GM21390 (cell line): ENCODE results near the gene PI4KA.
"Not testable (repeated sequence)": the region's sequence is repeated elsewhere in the genome, so short reads cannot be mapped to it uniquely, and the experiment has no call there.

Experiments used
- ATAC-seq: cut with Tn5 transposase; IDR thresholded peaks from one replicate; pipeline ENCODE4 v1.9.1; 2021; ENCODE audit not compliant: unreplicated experiment

Gene PI4KA

DNA sequence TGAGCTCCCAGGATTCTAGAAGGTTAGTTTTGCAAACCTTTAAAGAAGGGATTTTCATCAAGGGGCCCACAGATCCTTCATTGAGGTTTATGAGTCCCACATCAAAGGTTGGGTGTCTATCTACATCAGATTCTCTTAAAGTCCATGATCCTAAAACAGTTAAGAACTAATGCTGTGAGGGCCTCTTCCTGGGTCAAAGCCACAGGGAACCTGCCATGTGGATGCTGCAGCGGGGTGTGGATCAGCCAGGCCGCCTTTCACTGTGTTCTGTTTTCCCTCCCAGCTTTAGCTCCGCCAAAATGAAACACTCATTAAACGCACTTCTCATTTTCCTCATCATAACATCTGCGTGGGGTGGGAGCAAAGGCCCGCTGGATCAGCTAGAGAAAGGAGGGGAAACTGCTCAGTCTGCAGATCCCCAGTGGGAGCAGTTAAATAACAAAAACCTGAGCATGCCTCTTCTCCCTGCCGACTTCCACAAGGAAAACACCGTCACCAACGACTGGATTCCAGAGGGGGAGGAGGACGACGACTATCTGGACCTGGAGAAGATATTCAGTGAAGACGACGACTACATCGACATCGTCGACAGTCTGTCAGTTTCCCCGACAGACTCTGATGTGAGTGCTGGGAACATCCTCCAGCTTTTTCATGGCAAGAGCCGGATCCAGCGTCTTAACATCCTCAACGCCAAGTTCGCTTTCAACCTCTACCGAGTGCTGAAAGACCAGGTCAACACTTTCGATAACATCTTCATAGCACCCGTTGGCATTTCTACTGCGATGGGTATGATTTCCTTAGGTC lies 79.4 kb downstream of the PI4KA start:
- ATAC-seq, result no peak

DNA sequence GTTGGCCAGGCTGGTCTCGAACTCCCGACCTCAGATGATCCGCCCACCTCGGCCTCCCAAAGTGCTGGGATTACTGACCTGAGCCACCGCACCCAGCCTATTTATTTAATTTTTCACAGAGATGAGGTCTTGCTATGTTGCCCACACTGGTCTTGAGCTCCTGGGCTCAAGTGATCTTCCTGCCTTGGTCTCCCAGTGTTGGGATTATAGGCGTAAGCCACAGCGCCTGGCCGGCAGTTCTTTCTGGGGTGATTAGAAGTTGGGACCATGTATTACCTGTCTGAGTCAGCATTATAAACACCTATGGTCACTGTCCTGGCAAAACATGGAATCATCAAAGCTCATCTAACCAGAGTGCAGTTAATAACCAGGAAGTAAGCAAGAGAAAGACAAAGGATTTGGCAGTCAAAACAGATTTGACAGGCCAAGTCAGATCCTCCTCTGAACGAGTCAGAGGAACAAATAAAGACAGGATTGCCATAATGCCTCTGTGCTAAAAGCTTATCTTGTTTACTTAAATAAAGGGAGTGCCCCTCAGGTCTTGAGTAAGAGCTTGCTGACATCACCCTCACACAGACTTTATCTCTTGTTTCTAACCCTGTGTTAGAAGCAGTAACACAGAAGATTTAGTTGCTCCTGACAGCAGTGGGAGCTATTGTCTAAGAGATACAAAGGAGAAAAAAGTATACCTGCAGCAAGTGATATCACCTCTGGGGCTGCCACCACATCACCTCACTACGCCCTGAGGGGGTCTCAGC lies 81.0 kb downstream of the PI4KA start:
- ATAC-seq, result no peak

GRCh38 chr22:20776624-20777405 lies 81.8 kb downstream of the PI4KA start:
- no peak for ATAC-seq

DNA sequence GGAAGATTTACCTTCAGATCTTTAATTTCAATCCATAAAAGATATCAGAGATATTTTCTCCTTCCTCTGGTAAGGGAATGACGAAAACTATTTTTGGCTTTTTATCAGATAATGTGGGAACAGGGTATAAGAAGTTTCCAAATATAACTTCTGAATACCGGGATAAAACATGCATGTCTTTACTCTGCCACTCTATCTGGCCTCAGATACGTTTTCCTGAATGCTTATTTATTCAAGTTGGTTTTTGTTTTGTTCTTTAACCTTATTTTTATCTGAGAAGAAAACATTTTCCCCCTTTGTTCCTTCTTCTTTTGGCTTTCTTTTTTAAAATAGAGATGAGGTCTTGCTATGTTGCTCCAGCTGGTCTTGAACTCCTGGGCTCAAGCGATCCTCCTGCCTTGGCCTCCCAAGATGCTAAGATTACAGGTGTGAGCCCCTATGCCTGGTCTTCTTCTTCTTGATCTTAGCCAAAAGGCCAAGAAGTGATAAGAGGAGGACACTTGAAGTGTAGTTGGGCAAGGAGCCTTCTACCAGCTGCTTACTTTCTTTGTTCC lies 83.2 kb downstream of the PI4KA start:
- ATAC-seq, result no peak

DNA sequence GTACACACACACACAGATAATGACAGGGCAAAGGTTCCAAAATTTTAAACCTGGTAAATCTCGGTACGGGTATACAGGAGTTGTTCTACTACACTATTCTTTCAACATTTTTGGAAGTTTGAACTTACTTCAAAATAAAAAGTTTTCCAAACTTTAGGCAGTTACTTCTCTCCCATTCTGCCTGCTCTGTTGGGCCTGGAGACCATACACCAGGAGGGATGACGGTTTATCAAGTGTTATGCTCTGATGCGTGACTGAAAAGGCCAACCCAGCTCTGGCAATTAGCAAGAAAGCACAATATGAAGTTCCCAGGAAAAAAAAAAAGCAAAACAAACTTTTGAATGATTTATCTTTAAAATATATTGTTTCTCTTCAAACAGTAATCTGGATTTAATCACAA lies 83.7 kb downstream of the PI4KA start:
- ATAC-seq, result no peak

DNA sequence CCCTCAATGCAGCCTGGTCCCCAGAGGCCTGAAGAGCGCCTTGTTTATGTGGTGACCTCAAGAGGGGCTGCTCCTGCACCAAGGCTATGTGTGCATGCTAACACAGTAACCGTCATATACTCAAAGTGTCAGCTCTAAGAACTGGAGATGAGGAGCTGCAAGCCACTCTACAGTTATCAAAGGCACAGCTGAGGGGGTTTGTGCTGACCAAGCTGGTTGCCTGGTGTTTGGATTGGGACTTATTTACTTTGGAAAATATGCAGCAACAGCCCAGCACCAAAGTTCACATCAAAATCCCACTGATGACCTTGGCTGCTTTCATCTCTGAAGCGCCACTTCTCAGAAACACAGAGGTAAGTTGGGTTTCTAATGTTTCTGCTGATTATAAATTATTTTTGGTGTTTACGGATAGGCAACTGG lies 84.8 kb downstream of the PI4KA start, which contains the start of gene SERPIND1:
Gene SERPIND1 (plus strand): TSS at position 321 of the 420 bp plus-strand sequence. CDS start 5,200 bp downstream, outside the sequence.
- no peak for ATAC-seq

DNA sequence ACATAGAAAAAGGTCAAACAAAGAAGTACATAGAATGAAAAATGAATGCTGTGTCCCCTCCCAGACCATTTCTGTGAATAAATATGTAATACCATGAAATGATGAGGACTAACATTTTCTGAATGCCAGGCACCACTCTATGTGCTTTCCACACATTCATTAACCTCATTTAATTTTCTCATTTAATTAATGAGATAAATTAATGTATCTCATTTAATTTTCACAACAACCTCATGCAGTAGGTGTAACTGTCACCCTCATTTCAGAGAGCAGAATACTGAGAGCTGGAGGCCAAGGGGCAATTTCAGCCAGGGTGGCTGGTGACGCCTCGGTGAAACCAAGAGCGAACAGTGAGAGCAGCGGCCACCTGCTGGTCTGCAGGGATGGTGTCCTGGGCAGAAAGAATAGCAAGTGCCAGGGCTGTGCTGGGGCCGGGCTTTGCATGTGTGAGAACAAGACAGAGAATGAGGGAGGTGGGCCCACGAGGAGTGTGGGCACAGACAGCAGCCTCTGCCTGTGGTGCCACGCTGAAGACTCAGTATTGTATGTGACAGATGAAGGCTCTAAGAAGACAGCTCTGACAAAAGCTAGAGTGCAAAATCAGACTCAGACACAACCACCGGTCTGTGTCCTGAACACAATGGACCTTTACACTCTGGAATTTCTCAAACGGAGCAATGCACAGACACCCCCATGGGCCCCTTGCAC lies 86.5 kb downstream of the PI4KA start:
- ATAC-seq, result no peak

DNA sequence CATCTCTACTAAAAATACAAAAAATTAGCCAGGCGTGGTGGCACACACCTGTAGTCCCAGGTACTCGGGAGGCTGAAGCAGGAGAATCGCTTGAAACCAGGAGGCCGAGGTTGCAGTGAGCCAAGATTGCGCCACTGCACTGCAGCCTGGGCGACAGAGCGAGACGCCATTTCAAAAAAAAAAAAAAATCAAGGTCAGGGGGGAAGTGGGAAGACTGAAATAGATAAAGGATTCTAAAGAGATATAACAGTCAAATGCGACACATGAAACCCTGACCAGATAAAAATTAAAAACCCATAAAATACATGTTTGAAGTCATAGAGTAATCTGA lies 89.2 kb downstream of the PI4KA start:
- not testable (repeated sequence) for ATAC-seq

GRCh38 chr22:20766530-20766929 lies 92.1 kb downstream of the PI4KA start:
- ATAC-seq, result no peak

DNA sequence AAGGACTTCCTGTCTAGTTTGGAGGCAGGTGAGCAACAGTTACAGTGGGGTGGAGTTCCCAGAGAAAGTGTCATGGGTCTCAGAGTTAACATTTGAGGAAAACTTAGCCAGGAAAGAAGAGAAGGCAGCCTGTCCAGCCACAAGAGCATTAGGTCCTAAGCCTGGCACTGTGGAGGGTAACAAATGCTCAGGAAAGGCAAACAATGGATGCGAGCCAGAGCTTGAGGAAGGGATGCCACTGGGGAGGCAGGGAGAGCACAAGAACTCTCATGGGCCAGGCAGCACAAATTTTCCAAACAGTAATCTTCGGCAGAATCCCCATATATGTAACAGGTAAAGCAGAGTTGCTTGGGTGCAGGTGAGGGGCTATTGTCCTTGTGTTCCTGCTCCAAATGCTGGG lies 92.7 kb downstream of the PI4KA start:
- ATAC-seq, result no peak

GRCh38 chr22:20764729-20765128 lies 93.9 kb downstream of the PI4KA start:
- ATAC-seq, result no peak

GRCh38 chr22:20764471-20764720 lies 94.2 kb downstream of the PI4KA start:
- no peak for ATAC-seq

- no peak for ATAC-seq
Measured at GRCh38 chr22:20763630-20764470, 94.8 kb downstream of the PI4KA start.

GRCh38 chr22:20762233-20762796 lies 96.3 kb downstream of the PI4KA start:
- no peak for ATAC-seq

DNA sequence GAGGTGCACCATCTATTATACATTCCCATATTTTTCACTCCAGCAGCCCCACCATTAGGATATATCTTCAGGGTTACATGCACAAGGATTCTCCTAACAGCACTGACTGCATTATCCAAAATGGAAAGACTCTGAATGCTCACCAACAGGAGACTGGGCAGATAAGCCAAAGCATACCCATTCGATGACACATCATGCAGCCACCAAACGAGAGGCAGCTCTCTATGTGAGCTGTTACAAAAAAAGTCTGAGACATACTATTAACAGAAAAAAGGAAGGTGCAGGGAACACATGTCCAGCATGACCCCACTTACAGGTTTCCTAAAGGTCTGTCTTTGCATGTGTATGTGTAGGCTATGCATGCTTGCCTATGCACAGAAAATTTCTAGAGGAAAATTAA lies 97.1 kb downstream of the PI4KA start:
- no peak for ATAC-seq

DNA sequence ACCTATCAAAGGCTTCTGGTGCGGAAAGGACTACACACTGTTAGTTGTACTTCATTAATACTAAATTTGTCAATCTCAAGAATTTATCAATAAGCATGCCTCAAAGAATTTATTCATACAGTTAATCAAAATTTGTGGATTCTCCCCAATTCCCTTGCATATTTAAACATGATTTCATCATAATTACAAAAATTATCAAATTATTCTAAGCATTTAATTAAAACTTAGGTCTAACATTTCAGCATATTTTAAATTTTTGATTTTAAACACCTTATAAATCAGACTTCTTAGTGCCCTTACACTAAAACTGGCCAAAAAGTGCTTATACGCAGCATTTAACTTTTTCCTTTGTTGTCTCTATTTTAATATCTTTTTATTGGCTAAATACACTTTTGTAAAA lies 98.5 kb downstream of the PI4KA start:
- ATAC-seq, result no peak

DNA sequence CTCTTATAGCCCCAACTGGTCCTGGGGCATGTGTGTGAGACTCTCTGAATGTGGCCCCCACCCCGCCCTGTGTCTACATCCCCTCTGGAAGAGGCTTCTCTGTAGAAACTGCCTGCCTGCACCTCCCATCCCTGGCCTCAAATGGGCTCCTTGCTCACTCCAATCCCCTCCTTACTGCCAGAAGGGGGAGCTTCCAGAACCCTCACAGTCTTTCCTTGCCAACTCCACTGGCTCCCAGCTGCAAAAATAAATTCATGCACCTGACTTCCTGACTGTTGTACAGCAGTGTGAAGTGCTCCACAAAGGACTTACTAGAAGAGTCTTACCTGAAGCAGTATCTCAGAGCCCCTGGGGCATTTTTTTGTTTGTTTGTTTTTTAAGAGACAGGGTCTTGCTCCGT lies 99.9 kb downstream of the PI4KA start:
- no peak for ATAC-seq

GRCh38 chr22:20756846-20757245 lies 101.8 kb downstream of the PI4KA start:
- no peak for ATAC-seq

GRCh38 chr22:20752873-20753272 lies 105.7 kb downstream of the PI4KA start:
- no peak for ATAC-seq
